CD4-positive, alpha-beta T cell treated with Interleukin-15 for 1 hour (primary cell): ENCODE measurements around the gene GNPAT.

ENCODE experiments used
- DNase-seq: peaks from one replicate; pipeline ENCODE4 v3.0.0-alpha.2; 2020

Gene GNPAT

DNA sequence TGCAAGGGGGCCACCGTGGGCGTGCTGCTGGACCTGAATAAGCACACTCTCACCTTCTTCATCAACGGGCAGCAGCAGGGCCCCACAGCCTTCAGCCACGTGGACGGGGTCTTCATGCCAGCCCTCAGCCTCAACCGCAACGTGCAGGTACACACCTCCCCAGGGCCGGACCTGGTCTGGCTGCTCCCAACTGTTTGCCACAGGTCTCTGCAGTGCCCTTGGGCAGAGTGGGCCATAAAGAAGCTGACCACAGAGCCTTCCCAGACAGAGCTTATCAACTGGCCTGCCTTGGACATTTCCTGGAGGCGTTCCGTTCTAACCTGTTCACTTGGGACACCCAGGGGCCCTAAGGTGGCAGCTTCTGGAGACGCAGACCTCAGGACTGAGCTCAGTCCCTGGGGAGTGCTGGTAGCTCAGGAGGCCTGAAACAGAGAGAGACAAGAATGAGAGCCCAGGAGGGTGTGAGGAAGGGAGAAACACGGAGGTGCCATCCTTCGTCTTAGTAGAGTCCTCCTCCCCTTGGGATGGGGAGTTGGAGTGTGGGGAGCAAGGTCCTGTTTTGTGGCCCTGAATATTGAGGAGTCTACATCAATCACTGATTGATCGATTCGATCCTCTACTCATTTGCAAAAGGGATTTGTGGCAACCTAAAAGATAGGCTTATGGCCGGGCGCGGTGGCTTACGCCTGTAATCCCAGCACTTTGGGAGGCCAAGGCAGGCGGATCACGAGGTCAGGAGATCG, 27.0 kb upstream of the GNPAT start:
- no peak for DNase-seq

GRCh38 chr1:231214918-231215680, 25.9 kb upstream of the GNPAT start:
- no peak for DNase-seq

DNA sequence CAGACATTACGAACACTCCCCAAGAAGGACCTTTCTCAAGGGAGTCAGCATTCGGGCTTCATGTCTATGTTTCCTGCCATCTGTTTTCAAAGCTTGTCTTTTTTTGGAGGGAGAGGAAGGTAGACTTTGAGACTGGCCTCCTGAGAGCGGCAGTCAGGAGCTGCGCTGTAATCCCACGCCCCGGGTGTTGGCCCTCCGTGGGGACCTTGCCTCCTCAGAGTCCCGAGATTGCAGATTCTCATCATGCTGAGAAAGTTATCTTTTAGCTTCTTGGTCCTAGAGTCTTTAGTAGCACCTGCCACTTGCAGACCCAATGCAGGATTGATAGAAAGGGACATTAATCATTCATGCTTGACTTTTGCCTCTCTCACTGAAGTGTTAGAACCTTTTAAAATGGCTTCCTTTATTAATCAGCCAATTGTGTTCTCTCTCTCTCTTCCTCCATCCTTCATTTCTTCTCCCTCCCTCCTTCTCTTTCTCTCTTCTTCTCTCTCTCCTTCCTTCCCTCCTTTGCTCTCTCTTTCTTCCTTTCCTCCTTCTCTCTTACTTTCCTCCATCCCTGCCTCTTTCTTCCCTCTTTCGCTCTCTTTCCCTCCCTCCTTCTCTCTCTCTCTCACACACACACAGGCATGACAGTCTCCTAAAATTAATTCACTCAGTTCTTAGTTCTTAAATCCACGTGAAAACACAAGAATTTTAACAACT, 25.2 kb upstream of the GNPAT start:
- no peak for DNase-seq

DNA sequence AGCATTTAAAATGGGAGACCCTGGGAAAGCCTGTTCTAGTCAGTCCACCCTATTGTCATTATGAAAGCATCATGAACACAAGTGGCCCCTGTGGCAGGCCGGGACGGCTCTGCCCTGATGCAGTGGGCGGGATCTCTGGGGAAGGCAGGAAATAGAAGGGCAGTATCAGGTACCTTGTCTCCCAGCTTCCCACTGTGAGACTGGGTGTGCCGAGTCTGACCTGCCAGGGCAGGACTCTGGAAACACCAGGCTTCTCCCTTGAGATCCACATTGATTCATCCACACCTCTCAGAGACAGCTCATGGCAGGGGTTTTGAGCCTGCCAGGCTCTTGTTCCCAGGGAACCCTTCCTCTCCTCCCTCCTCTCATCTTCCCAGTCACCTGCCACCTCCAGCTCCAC, 24.5 kb upstream of the GNPAT start:
- no peak for DNase-seq

DNA sequence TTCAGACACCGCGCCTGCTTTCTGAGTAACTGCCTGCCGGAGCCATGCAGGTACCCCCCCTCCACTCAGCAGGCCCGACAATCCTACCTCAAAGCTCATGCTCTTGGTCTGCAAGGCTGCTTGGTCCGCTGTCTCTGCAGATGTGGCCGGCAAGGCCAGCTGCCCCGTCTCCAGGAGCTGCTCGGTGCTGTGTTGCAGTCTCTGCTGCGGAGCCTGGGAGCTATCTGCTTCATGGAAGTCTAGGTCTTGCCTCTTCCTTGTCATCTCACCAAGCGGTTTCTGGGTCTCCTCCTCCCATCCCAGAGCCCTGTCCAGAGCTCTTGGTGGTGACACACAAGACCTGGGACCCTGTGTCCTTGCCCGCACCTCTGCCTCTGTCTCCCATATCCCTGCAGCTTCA, 24.0 kb upstream of the GNPAT start:
- no peak for DNase-seq

GRCh38 chr1:231218078-231218477, 22.9 kb upstream of the GNPAT start:
- no peak for DNase-seq

DNA sequence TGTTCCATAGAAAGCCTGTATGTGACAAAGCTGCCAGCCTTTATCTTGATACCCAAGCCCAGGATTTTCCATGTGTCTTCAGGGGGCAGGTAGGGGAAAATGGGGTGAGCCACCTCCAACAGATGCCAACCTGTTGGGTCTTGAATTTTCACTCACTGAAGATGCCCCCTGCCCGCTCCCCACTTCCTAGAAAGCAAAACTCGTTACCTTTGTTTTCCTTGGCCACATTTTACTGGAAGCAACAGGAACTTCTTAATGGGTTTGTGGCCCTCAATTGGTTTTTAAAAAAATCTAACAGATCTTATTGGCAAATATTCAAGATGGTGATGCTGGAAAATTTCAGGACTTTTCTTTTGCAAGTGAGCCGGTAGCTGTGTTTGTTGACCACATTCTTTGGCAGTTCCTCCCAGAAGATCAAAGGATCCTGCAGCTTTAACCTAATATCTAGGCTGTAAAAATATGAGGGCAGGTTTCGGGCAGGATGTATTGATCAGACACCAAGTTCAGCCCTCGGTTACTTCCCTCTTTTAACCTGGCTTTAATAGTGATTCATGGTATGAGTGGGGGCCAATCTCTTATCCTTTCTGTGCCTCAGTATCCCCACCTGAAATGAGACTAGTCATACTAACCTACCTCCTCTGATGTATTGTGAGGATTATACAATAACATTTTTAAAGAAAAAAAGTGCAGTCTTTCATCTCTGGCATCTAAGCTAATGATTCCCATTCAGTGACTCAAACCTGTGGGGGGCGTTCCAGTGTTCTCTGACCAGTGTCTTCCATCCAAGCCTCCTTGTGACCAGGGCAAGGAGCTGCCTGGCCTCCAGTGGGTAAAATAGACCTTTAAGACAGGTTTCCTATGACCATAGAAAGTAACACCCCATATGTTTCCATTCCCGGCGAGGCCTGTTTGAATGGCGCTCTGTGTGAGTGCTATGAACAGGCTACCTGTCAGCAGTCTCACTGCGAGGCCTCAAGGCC, 21.3 kb upstream of the GNPAT start:
- DNase-seq: no peak

DNA sequence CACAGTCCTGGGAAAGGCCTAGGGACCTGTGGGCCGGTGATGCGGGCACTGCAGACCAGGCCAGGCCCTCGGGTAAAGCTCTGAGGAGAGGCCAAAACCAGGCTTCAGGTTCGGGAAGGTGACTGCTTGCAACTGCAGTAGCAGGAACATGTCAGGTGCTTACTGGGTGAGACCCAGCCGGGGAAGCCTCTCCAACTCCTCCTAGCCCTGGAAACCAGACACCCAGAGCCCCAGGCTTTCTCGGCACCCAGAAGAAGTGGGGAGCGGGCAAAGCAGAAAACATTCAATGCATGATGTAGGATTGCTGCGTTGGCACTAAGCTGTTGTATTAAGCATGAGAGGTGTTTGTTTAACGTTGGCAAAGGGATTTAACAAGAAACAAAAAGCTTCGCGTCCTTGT, 20.2 kb upstream of the GNPAT start:
- no peak for DNase-seq

DNA sequence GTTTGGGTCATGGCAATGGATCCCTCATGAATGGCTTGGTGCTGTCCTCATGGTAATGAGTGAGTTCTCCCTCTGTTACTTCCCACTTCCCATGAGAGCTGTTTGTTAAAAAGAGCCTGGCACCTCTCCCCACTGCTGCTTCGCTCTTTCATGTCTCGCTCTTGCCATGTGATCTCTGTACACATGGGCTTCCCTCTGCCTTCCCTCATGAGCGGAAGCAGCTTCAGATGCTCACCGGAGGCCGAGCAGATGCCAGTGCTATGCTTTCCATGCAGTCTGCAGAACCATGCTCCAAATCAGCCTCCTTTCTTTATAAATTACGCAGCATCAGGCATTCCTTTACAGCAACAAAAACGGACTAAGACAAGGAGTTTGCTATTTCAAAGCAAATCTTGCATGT, 14.9 kb upstream of the GNPAT start:
- no peak for DNase-seq

GRCh38 chr1:231231511-231231910, 9.5 kb upstream of the GNPAT start:
- no peak for DNase-seq

- no peak for DNase-seq
Measured at GRCh38 chr1:231232870-231233734, 7.9 kb upstream of the GNPAT start.

GRCh38 chr1:231233735-231234417, 7.1 kb upstream of the GNPAT start:
- DNase-seq: no peak

- no peak for DNase-seq
Measured at GRCh38 chr1:231234506-231234905, 6.5 kb upstream of the GNPAT start.

GRCh38 chr1:231235526-231236207, 5.3 kb upstream of the GNPAT start:
- DNase-seq: no peak

- DNase-seq: no peak
Measured at GRCh38 chr1:231236208-231236591, 4.8 kb upstream of the GNPAT start.

DNA sequence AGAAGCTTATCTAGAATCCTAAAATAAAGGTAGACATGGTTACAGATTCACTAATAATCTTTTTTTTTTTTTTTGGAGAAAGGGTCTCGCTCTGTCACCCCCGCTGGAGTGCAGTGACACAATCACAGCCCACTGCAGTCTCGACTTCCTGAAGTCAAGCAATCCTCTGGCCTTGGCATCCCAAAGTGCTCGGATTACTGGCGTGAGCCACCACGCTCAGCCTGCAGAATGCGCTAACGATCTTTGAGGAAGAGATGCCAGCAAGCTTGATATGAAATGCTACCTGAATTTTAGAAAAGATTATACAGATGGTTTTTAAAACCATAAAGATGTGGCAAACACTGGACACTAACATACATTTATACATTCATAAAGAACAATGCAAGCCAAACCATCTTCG, 4.1 kb upstream of the GNPAT start:
- no peak for DNase-seq

DNA sequence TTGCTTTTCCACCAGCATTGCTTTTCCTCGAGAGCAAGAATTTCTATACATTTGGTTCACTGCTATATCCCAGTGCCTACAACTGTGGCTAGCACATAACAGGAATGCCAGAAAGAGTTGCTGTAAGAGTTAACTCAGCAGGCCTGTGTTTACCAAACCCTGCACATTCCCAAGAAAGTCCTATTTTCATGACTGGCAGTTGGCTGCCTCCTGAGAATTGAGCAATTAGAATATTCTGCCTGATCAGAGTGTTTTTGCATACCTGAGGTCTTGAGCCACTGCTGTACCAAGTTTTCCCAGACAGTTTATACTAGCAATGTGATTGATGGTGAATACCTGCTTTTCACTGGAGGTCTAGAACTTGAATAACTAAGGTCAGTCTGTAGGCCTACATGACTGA, 2.7 kb upstream of the GNPAT start:
- no peak for DNase-seq

DNA sequence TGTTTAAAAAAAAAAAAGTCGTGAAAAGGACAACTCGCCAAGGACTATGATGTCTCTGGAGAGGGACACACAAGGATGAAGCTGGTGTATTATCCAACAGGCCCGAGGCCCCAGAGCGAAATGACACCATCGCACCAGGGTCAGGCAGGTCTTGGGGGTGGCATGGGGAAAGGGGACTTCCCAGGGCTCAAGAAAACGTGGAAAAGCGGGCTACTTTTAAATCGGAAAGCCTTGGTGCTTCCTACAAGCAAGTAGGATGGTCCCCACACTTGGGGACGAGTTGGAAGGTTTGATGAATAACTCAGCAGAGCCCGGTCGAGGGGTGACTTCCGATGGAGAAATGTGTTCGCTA, 505 bp upstream of the GNPAT start:
- DNase-seq: no peak

DNA sequence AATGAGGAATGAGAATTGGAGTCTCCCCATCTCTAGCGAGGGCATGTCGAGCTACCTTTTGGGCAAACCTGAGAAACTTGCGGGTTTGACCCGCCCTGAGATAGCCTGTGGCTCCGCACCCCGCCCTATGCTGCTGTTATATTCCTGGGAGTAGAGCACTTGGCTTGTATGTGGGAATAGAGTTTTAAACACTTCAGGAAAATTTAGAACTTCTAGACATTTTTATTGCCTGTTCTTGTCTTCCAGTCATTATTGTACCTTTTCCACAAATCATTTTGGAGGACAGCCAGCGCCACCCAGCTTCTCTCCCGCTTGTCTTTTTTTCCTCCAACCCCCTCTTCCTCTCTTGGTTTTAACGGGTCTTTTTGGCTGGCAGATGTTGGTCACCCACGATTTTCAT, 738 bp downstream of the GNPAT start:
- DNase-seq: no peak

GRCh38 chr1:231242516-231243198, 1.6 kb downstream of the GNPAT start:
- DNase-seq: no peak
